Liver (tissue), 3 donors: ENCODE data around the gene ORC3.

Experiments
- EGR1 ChIP-seq, 2 donors: IDR thresholded peaks; 2 replicates each; pipeline ENCODE4 v1.6.1; 2016 to 2018; ENCODE audit warnings: antibody characterized with exemption in 2 of 2, low read depth in 2 of 2
- FOXA2 ChIP-seq: IDR thresholded peaks from 2 replicates; pipeline ENCODE4 v1.6.1; 2016; ENCODE audit warnings: antibody characterized with exemption
- RAD21 ChIP-seq, 2 donors: IDR thresholded peaks; 2 replicates each; pipeline ENCODE4 v1.6.1; 2016; ENCODE audit warnings: antibody characterized with exemption in 2 of 2, mild to moderate bottlenecking in 2 of 2
- SP1 ChIP-seq: IDR thresholded peaks from 2 replicates; pipeline ENCODE4 v1.6.1; 2018; ENCODE audit warnings: antibody characterized with exemption, mild to moderate bottlenecking
- TAF1 ChIP-seq: conservative IDR thresholded peaks from 2 replicates; pipeline ENCODE4 v1.6.1; 2016; ENCODE audit warnings: antibody characterized with exemption, mild to moderate bottlenecking
- YY1 ChIP-seq: IDR thresholded peaks from 2 replicates; pipeline ENCODE4 v1.6.1; 2016; ENCODE audit warnings: antibody characterized with exemption, mild to moderate bottlenecking
- TF ChIP-seq, protein P1 (sequence below): fragments of 150-350 bp; IDR thresholded peaks from 2 replicates; pipeline ENCODE4 v1.5.1; 2017; ENCODE audit warnings: improper control_type of control experiment, low read depth, low read length; ENCODE audit not compliant: missing input control
- TF ChIP-seq, protein P2 (sequence below): IDR thresholded peaks from 2 replicates; pipeline ENCODE4 v1.6.1; 2016; ENCODE audit warnings: antibody characterized with exemption, mild to moderate bottlenecking
- donor health status: healthy.
- donor health status: healthy.

DNA sequence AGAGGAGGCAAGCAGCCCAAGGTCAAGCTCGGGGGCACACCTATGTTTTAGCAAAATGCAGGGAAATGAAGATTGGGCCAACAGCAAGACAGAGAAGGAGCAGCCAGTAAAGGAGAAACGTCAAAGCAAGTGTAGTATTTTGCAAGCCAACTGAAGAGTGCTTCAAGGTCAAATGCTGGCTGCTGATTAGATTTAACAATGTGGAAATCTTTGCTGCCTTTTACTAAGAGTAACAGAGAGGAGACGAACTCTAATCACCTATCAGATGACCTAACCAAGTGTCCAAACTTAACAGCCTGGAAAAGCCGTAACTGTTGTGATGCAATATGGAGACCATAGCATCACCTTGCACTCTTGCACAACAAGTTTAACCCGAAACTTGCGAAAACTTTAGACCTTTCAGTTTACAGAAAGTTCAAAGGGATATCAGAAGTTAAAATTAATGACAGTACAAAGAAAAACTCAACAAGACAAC is 81.7 kb downstream of the ORC3 start:
- TF ChIP-seq, protein P1, sequence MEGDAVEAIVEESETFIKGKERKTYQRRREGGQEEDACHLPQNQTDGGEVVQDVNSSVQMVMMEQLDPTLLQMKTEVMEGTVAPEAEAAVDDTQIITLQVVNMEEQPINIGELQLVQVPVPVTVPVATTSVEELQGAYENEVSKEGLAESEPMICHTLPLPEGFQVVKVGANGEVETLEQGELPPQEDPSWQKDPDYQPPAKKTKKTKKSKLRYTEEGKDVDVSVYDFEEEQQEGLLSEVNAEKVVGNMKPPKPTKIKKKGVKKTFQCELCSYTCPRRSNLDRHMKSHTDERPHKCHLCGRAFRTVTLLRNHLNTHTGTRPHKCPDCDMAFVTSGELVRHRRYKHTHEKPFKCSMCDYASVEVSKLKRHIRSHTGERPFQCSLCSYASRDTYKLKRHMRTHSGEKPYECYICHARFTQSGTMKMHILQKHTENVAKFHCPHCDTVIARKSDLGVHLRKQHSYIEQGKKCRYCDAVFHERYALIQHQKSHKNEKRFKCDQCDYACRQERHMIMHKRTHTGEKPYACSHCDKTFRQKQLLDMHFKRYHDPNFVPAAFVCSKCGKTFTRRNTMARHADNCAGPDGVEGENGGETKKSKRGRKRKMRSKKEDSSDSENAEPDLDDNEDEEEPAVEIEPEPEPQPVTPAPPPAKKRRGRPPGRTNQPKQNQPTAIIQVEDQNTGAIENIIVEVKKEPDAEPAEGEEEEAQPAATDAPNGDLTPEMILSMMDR: no peak
- peak; percentile 59 to 67 for TF ChIP-seq RAD21 (IDR thresholded peaks at IDR 0.05)
- peak; percentile 79 for TF ChIP-seq FOXA2
- TF ChIP-seq YY1: peak; percentile 87
- TF ChIP-seq TAF1: peak; percentile 36
- TF ChIP-seq EGR1 (IDR thresholded peaks at IDR 0.05; ENCODE audit: low read depth in 2 of 2): peak in 1 of 2 donors; percentile 69
- peak; percentile 94 for TF ChIP-seq SP1
- TF ChIP-seq, protein P2, sequence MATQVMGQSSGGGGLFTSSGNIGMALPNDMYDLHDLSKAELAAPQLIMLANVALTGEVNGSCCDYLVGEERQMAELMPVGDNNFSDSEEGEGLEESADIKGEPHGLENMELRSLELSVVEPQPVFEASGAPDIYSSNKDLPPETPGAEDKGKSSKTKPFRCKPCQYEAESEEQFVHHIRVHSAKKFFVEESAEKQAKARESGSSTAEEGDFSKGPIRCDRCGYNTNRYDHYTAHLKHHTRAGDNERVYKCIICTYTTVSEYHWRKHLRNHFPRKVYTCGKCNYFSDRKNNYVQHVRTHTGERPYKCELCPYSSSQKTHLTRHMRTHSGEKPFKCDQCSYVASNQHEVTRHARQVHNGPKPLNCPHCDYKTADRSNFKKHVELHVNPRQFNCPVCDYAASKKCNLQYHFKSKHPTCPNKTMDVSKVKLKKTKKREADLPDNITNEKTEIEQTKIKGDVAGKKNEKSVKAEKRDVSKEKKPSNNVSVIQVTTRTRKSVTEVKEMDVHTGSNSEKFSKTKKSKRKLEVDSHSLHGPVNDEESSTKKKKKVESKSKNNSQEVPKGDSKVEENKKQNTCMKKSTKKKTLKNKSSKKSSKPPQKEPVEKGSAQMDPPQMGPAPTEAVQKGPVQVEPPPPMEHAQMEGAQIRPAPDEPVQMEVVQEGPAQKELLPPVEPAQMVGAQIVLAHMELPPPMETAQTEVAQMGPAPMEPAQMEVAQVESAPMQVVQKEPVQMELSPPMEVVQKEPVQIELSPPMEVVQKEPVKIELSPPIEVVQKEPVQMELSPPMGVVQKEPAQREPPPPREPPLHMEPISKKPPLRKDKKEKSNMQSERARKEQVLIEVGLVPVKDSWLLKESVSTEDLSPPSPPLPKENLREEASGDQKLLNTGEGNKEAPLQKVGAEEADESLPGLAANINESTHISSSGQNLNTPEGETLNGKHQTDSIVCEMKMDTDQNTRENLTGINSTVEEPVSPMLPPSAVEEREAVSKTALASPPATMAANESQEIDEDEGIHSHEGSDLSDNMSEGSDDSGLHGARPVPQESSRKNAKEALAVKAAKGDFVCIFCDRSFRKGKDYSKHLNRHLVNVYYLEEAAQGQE: peak; percentile 82
